H54 (cell line): ENCODE results near the gene BSCL2.
"Not testable (repeated sequence)": the region's sequence is repeated elsewhere in the genome, so short reads cannot be mapped to it uniquely, and the experiment has no call there.

ENCODE experiments used
- DNase-seq: peaks from one replicate; pipeline ENCODE4 v3.0.0; 2011; ENCODE audit warnings: low spot score, mixed read lengths; ENCODE audit not compliant: insufficient read length
- FAIRE-seq: peaks from 3 replicates; lab custom pipeline; 2011; peaks lifted over from hg19 to GRCh38; lab: Jason Lieb, UNC
- POLR2A ChIP-seq: IDR thresholded peaks from 2 replicates; pipeline ENCODE4 v1.6.1; 2011; ENCODE audit warnings: low read depth, mild to moderate bottlenecking, low read length

The BSCL2 gene

GRCh38 chr11:62710001-62710345 lies 2.7 kb upstream of the BSCL2 start:
- TF ChIP-seq POLR2A, result no peak
- DNase-seq (no peak), FAIRE-seq (no peak)

- FAIRE-seq (no peak), DNase-seq (no peak)
- peak; percentile 33 for TF ChIP-seq POLR2A
These were observed 2.2 kb upstream of the BSCL2 start for GRCh38 chr11:62709247-62710000.

- FAIRE-seq, result no peak
- TF ChIP-seq POLR2A, result no peak
- no peak for DNase-seq
These were observed 1.6 kb upstream of the BSCL2 start for GRCh38 chr11:62708793-62709192.

- FAIRE-seq (no peak), DNase-seq (no peak)
- no peak for TF ChIP-seq POLR2A
These were observed 1.2 kb upstream of the BSCL2 start for GRCh38 chr11:62708392-62708791.

- no peak for FAIRE-seq
- TF ChIP-seq POLR2A, result no peak
These were observed 375 bp downstream of the BSCL2 start for GRCh38 chr11:62706850-62707247.

GRCh38 chr11:62705880-62706849 lies 1.1 kb downstream of the BSCL2 start:
- no peak for FAIRE-seq
- peak; percentile 67; the same call in 1 of the 2 replicates for TF ChIP-seq POLR2A
- DNase-seq, result peak; percentile 90

More at GRCh38 chr11:62706850-62707247, 375 bp downstream of the BSCL2 start:
- DNase-seq, result no peak

GRCh38 chr11:62705413-62705812 lies 1.8 kb downstream of the BSCL2 start:
- DNase-seq, result no peak
- TF ChIP-seq POLR2A, result no peak
- no peak for FAIRE-seq

GRCh38 chr11:62703921-62704320 lies 3.3 kb downstream of the BSCL2 start:
- not testable (repeated sequence) for FAIRE-seq, DNase-seq

GRCh38 chr11:62702246-62702645 lies 5.0 kb downstream of the BSCL2 start:
- FAIRE-seq, result no peak
- no peak for TF ChIP-seq POLR2A
- DNase-seq, result no peak

GRCh38 chr11:62694455-62695167 lies 12.6 kb downstream of the BSCL2 start:
- DNase-seq, result peak; percentile 71
- FAIRE-seq, result no peak
- no peak for TF ChIP-seq POLR2A

- not testable (repeated sequence) for FAIRE-seq
These were observed 13.6 kb downstream of the BSCL2 start for GRCh38 chr11:62693624-62694023.

GRCh38 chr11:62689421-62690183 lies 17.6 kb downstream of the BSCL2 start, which contains the start of gene LRRN4CL:
LRRN4CL (minus strand) TSS chr11:62689530; CDS start chr11:62688508, 1,022 bp downstream.
- TF ChIP-seq POLR2A, result no peak
- DNase-seq (peak; percentile 77), FAIRE-seq (no peak)

More at GRCh38 chr11:62693624-62694023, 13.6 kb downstream of the BSCL2 start:
- not testable (repeated sequence) for DNase-seq

GRCh38 chr11:62688491-62688890 lies 18.7 kb downstream of the BSCL2 start:
- TF ChIP-seq POLR2A, result no peak
- DNase-seq, result no peak
- FAIRE-seq, result no peak
